Esophagus squamous epithelium (tissue), 5 donors: ENCODE measurements around the gene OGDH. TPM values are rescaled to one million over a fixed set of nuclear protein-coding genes. Genes with fewer than 3 reads are reported as not detected.
"Not testable (repeated sequence)": the region's sequence is repeated elsewhere in the genome, so short reads cannot be mapped to it uniquely, and the experiment has no call there.

Source experiments
- DNase-seq: peaks from one replicate; lab custom pipeline; 2025; lab: John Stamatoyannopoulos, UW
- H3K27ac ChIP-seq, 4 donors: fragments of 200-600 bp; sonication (generic); one replicate each; pipeline ENCODE4 v1.5.1; 2016 to 2019; ENCODE audit warnings: mild to moderate bottlenecking in 1 of 4
- H3K27me3 ChIP-seq, 4 donors: fragments of 200-600 bp; sonication (generic); 1 replicate in 3 of 4; 2 replicates in 1 of 4; pipeline versions ENCODE4 v1.5.1 to v1.6.0; 2017 to 2021; ENCODE audit warnings: antibody characterized with exemption in 1 of 4
- H3K36me3 ChIP-seq, 3 donors: fragments of 200-600 bp; sonication (generic); one replicate each; pipeline ENCODE4 v1.5.1; 2016 to 2019
- H3K4me1 ChIP-seq, 3 donors: fragments of 200-600 bp; sonication (generic); one replicate each; pipeline ENCODE4 v1.5.1; 2017 to 2019
- H3K4me3 ChIP-seq, 4 donors: fragments of 200-600 bp; sonication (generic); 1 replicate in 3 of 4; 2 replicates in 1 of 4; pipeline ENCODE4 v1.5.1; 2016 to 2019; ENCODE audit warnings: mild to moderate bottlenecking in 2 of 4, moderate library complexity in 1 of 4
- H3K9me3 ChIP-seq, 3 donors: fragments of 200-600 bp; sonication (generic); one replicate each; pipeline ENCODE4 v1.5.1; 2016 to 2019
- CTCF ChIP-seq, 6 experiments: fragments of 450-650 bp in 4 of 6; fragments of 200-600 bp in 2 of 6; sonication (generic) in 2 of 6; IDR thresholded peaks; one replicate each; pipeline ENCODE4 v1.5.1; 2016 to 2019; ENCODE audit warnings: antibody characterized with exemption in 6 of 6, mild to moderate bottlenecking in 4 of 6, moderate library complexity in 4 of 6
- POLR2A ChIP-seq, 4 donors: fragments of 450-650 bp; IDR thresholded peaks; one replicate each; pipeline ENCODE4 v1.6.1; 2017; ENCODE audit warnings: antibody characterized with exemption in 4 of 4, mild to moderate bottlenecking in 4 of 4, moderate library complexity in 3 of 4
- WGBS, 2 donors: methylation state at CpG; one replicate each; pipeline ENCODE4 v1.1.5; 2018; 5-methylcytosine and 5-hydroxymethylcytosine counted together
- intact Hi-C: fragments of 100-400 bp; cut with DNase I; formaldehyde crosslinking; loops from one replicate; pipeline ENCODE4 v1.15.0; 2022
- total RNA-seq, 4 donors: library from RNA; depleted of rRNA; stranded (reverse); fragments of >200 nt; gene quantifications; one replicate each; pipeline ENCODE4 v1.1.0, GENCODE V29; 2016
- donor health status: DM: yes; HTN: yes; CAD: no.

The OGDH gene
- total RNA-seq, 4 donors from 2014 or later: 68.9 to 102 (median 89.5) TPM

- no peak for DNase-seq
- intact Hi-C loops: no loop called here
- TF ChIP-seq POLR2A (IDR thresholded peaks at IDR 0.05) (no peak), CTCF (IDR thresholded peaks at IDR 0.05) (no peak)
- H3K4me1 ChIP-seq: no peaks in the 10 kb centered on the region
- H3K27ac ChIP-seq: no peak overlapping the region
- WGBS, 2 donors: 47 to 51% methylated on average over 6 of the region's 6 CpGs
- H3K27me3 ChIP-seq: no peaks in the 10 kb centered on the region
- H3K4me3 ChIP-seq: no peak overlapping the region
- no peaks in the 10 kb centered on the region for H3K9me3 ChIP-seq
- no peaks in the 10 kb centered on the region for H3K36me3 ChIP-seq
These were observed 120.9 kb downstream of the OGDH start for GRCh38 chr7:44727158-44727936.

- DNase-seq: no peak
- Histone ChIP-seq H3K27ac (no peak overlapping the region), H3K27me3 (no peaks in the 10 kb centered on the region), H3K9me3 (no peaks in the 10 kb centered on the region), H3K4me3 (no peak overlapping the region), H3K36me3 (no peaks in the 10 kb centered on the region), H3K4me1 (no peaks in the 10 kb centered on the region)
- no peak for TF ChIP-seq CTCF (IDR thresholded peaks at IDR 0.05)
- TF ChIP-seq POLR2A (IDR thresholded peaks at IDR 0.05): no peak
- WGBS, 2 donors: 89 to 100% methylated on average over 1 of the region's 1 CpG
- intact Hi-C loops: no loop called here
These were observed 121.5 kb downstream of the OGDH start for GRCh38 chr7:44727937-44728262.

- WGBS, 2 donors: 94 to 96% methylated on average over 2 to 4 of the region's 12 CpGs
- H3K4me3 ChIP-seq: no peak overlapping the region
- no peaks in the 10 kb centered on the region for H3K9me3 ChIP-seq
- no peak overlapping the region for H3K27ac ChIP-seq
- H3K27me3 ChIP-seq: no peaks in the 10 kb centered on the region
- DNase-seq: no peak
- no peak for TF ChIP-seq POLR2A (IDR thresholded peaks at IDR 0.05)
- TF ChIP-seq CTCF (IDR thresholded peaks at IDR 0.05): no peak
- H3K36me3 ChIP-seq: no peaks in the 10 kb centered on the region
- intact Hi-C loops: no loop called here
- H3K4me1 ChIP-seq: peaks cover 0 to 10% (median 0%) of the 10 kb centered on the region in 3 donors
These were observed 123.6 kb downstream of the OGDH start for GRCh38 chr7:44729949-44730590.

GRCh38 chr7:44732971-44733370, 126.5 kb downstream of the OGDH start:
- H3K27me3 ChIP-seq, H3K36me3 ChIP-seq, H3K4me1 ChIP-seq, H3K9me3 ChIP-seq, DNase-seq, H3K27ac ChIP-seq, H3K4me3 ChIP-seq, intact Hi-C loops: not testable (repeated sequence)
- WGBS, 2 donors: 83 to 85% methylated on average over 5 to 6 of the region's 6 CpGs

GRCh38 chr7:44733708-44734481, 127.5 kb downstream of the OGDH start:
- no peaks in the 10 kb centered on the region for H3K9me3 ChIP-seq
- intact Hi-C loops: no loop called here
- no peak overlapping the region for H3K27ac ChIP-seq
- TF ChIP-seq CTCF (IDR thresholded peaks at IDR 0.05) (no peak), POLR2A (IDR thresholded peaks at IDR 0.05) (no peak)
- no peaks in the 10 kb centered on the region for H3K27me3 ChIP-seq
- no peak for DNase-seq
- H3K4me3 ChIP-seq: no peak overlapping the region
- H3K36me3 ChIP-seq: no peaks in the 10 kb centered on the region
- H3K4me1 ChIP-seq: peaks cover 0 to 10% (median 0%) of the 10 kb centered on the region in 3 donors
- 31 to 38% methylated on average over 5 of the region's 5 CpGs for WGBS, 2 donors
